ENCODE measurements around the gene RNF31.
"Not testable (repeated sequence)": the region's sequence is repeated elsewhere in the genome, so short reads cannot be mapped to it uniquely, and the experiment has no call there.

Gene RNF31

DNA sequence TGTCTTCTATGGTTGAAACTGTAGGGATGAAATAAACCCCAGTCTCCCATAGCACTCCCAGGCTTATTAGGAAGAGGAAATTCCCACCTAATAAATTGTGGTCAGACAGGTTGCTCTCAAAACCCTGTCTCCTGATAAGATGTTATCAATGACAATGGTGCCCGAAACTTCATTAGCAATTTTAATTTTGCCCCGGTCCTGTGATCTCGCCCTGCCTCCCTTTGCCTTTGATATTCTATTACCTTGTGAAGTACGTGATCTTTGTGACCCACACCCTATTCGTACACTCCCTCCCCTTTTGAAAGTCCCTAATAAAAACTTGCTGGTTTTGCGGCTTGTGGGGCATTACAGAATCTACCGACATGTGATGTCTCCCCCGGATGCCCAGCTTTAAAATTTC, 55.2 kb downstream of the RNF31 start:
- DNase-seq (ENCODE audit: low spot score), result not testable (repeated sequence)

DNA sequence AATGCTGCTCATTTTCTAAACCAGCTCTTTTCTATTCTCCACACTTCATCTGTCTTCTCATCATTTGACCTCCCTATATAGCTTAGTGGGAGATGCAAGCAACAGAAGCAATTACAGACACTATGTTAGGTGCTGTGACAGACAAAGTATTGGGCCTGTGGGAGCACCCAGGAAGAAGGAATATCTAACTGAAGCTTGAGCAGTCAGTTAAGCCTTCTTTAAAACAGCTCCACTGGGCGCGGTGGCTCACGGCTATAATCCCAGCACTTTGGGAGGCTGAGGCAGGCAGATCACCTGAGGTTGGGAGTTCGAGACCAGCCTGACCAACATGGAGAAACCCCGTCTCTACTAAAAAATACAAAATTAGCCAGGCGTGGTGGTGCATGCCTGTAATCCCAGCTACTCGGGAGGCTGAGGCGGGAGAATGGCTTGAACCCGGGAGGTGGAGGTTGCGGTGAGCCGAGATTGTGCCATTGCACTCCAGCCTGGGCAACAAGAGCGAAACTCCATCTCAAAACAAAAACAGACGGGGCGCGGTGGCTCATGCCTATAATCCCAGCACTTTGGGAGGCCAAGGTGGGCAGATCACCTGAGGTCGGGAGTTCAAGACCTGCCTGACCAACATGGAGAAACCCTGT, 56.1 kb downstream of the RNF31 start:
- not testable (repeated sequence) for DNase-seq (ENCODE audit: low spot score)

GRCh38 chr14:24204163-24205146, 57.2 kb downstream of the RNF31 start:
- no peak for DNase-seq (ENCODE audit: low spot score)

- DNase-seq (ENCODE audit: low spot score), result no peak
These were observed 59.2 kb downstream of the RNF31 start for GRCh38 chr14:24206260-24207103.

DNA sequence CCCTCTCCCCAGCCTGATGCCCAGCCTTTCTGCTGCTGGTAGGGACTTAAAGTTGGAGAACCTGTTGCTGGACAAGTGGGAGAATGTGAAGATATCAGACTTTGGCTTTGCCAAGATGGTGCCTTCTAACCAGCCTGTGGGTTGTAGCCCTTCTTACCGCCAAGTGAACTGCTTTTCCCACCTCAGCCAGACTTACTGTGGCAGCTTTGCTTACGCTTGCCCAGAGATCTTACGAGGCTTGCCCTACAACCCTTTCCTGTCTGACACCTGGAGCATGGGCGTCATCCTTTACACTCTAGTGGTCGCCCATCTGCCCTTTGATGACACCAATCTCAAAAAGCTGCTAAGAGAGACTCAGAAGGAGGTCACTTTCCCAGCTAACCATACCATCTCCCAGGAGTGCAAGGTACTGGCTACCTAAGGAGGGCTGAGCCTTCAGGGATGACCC, 59.8 kb downstream of the RNF31 start:
- no peak for DNase-seq (ENCODE audit: low spot score)

- no peak for DNase-seq (ENCODE audit: low spot score)
These were observed 60.3 kb downstream of the RNF31 start for GRCh38 chr14:24207625-24208024.

Data from Ammon's horn (tissue), 1 donor.